C4-2B (cell line): ENCODE results near the gene SYNE2.

ENCODE experiments used
- CTCF ChIP-seq: fragments of 450-650 bp; conservative IDR thresholded peaks from 2 replicates; pipeline ENCODE4 v1.5.1; 2017; ENCODE audit warnings: mild to moderate bottlenecking
- ZFX ChIP-seq: fragments of 450-650 bp; IDR thresholded peaks from 2 replicates; pipeline ENCODE4 v1.6.1; 2017

GRCh38 chr14:63974176-63974575 is 121.4 kb downstream of the SYNE2 start:
- TF ChIP-seq CTCF (no peak), ZFX (no peak)
